GM18858 (cell line): Measurements from ENCODE around the gene ERGIC1.

ENCODE experiments used
- ATAC-seq: cut with Tn5 transposase; IDR thresholded peaks from one replicate; pipeline ENCODE4 v1.9.1; 2021; ENCODE audit not compliant: unreplicated experiment

The ERGIC1 gene

GRCh38 chr5:172918421-172919371 lies 84.6 kb downstream of the ERGIC1 start:
- no peak for ATAC-seq

DNA sequence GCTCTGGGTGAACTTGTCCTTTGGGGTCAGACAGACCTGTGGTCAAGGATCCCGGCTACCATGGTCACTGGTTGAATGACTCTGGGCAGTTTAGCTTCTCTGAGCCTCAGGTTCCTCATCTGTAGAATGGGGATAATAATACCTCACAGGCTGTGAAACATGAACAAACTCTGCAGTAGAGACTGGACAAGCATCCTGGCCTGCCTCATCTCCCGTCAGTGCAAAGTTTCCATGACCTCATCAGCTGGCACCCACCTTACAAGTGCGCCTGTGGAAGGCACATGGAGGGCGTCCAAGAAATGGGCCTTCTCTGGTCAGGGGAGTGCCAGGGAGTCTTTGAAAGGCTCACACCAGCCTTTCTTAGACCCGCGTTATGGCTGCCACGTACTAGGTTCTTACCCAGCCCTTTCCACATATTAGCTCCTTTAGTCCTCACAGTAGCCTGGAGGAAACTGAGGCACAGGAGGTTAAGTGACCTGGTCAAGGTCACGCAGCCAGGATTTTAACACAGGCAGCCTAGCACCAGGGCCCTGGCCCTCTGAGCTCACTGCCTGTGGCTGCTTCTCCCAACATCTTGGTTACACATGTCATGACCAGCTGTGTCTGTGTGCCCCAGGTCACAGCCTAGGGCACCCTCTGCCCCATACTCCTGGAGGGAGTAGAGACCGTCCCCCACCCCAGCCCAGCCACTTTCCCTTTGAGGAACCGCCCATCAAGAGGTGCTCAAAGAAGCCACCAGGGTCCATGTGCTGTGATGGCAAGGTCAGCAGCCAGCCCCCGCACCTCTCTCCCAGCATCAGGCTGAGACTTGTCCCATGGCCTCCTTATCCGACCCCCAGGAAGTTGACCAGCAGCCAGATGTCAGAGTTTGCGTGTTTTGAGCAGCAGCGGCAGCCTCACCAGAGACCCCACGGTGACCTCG lies 85.7 kb downstream of the ERGIC1 start:
- ATAC-seq = no peak

DNA sequence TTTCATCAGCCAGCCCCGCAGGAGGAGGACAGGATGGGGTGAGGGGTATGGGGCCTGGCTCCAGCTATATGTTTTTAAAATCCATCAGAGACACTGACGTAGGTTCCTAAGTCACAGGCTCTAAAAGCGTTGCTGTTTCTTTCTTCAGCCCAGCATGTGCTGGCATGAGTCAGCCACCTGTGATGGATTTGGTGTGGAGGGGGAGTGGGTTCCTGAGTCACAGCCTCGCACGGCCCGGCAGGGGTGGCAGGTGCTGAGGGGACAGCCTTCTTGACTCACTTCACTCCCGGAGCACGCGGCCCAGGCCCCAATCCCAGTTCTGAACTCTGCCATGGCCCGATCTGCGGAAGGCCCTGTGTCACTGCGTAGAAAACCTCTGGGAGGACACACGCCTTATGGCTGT lies 86.4 kb downstream of the ERGIC1 start:
- no peak for ATAC-seq

GRCh38 chr5:172920995-172921394 lies 86.9 kb downstream of the ERGIC1 start:
- no peak for ATAC-seq

- ATAC-seq = no peak
Measured at GRCh38 chr5:172921906-172922305, 87.9 kb downstream of the ERGIC1 start.

- ATAC-seq = no peak
Measured at GRCh38 chr5:172923539-172923938, 89.5 kb downstream of the ERGIC1 start.

GRCh38 chr5:172925336-172925948 lies 91.4 kb downstream of the ERGIC1 start:
- no peak for ATAC-seq

- ATAC-seq = no peak
Measured at GRCh38 chr5:172926008-172926523, 92.0 kb downstream of the ERGIC1 start.

- ATAC-seq = no peak
Measured at GRCh38 chr5:172926796-172927195, 92.7 kb downstream of the ERGIC1 start.

GRCh38 chr5:172929371-172929838 lies 95.4 kb downstream of the ERGIC1 start:
- ATAC-seq = no peak

GRCh38 chr5:172931001-172931536 lies 97.0 kb downstream of the ERGIC1 start:
- no peak for ATAC-seq

DNA sequence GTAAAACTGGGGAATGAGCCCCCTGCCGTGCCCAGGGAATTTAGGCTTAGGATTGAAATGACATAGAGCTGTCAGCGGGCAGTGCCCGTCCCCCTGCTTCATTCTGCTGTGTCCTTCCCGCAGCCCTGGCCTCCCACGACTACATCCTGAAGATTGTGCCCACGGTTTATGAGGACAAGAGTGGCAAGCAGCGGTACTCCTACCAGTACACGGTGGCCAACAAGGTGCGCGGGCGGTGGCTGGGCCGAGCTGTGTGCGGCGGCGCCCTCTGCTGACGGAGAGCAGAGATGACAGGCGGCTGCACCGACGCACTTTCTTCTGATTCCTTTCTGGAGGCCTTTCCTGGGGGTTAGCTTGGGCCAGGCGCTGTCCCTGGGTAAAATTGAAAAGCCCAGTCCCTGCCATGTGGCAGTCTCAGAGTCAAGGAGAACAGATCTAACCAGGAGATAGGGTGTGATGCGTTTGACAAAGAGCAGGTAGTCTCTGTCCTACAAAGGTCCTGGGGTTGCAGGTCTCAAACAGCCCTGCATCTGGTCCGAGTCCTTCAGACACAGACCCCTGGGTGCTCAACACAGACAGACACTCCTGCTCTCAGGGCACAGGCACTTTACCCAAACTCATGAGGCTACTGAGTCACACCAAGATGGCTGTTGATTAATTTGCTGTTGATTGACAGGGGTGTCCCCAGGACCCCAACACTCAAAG lies 98.4 kb downstream of the ERGIC1 start:
- ATAC-seq = no peak

DNA sequence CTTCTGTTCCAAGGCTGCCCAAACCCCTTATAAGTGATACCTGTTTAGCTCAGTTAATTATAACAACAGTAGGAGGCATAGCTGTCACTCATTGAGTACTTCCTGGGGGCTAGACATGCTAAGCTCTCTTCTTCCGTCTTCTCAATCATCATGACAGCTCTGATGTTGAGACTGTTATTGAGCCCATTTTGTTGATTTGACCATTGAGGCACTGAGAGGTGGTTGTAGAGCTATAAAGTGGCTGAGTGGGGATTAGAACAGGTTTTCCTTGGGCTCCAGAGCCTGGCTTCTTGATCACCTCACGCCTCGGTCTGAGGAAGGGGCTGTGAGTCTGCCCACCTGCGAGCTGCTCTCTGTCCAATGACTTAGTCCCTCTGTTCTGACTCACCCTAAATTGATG lies 99.2 kb downstream of the ERGIC1 start:
- no peak for ATAC-seq

DNA sequence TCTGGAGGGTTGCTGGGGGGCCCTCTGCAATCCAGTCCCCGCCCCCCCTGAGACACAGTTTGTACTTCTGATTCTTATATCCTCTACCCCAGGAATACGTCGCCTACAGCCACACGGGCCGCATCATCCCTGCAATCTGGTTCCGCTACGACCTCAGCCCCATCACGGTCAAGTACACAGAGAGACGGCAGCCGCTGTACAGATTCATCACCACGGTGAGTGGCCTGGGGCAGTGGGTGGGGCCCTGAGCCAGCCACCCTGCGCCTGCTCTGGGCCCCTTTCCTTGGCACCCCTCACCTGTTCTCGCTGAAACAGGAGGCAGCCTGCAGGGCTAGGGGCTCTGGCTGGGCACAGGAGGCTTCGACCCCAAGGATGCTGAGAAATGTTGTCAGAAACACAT lies 101.0 kb downstream of the ERGIC1 start:
- no peak for ATAC-seq

- ATAC-seq = no peak
Measured at GRCh38 chr5:172936401-172936800, 102.3 kb downstream of the ERGIC1 start.

GRCh38 chr5:172939071-172939470 lies 105.0 kb downstream of the ERGIC1 start:
- ATAC-seq = no peak

DNA sequence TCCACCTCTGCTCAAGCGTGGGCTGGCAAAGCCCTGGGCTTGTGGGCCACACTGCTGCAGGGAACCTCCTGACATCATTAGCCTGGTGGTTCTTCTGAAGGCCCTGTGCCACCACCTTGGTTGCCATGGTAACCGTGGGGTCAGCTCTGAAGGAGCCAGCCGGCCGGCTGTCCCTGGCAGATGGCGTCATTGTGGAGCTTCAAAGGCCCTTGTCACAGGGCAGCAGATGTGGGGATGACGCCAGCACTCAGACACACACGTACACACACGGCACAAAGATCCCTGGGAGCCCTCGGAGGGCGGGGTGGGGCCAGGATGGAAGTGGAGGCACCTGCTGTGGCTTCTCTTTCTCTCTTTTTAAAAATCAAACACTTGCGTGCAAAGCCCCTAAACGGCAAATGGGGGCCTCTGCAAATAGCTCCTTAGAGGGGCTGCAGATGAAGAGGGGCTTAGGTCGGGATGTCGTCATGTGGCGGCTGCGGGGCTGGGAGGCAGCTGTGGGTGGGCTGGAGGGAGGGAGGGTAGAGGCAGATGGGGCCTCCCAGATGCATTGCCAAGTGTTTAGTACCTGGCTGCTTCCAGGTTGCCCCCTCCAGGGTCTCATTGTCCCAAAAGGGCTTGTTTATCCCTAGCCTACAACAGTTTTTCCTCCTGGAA lies 105.7 kb downstream of the ERGIC1 start:
- ATAC-seq = no peak

DNA sequence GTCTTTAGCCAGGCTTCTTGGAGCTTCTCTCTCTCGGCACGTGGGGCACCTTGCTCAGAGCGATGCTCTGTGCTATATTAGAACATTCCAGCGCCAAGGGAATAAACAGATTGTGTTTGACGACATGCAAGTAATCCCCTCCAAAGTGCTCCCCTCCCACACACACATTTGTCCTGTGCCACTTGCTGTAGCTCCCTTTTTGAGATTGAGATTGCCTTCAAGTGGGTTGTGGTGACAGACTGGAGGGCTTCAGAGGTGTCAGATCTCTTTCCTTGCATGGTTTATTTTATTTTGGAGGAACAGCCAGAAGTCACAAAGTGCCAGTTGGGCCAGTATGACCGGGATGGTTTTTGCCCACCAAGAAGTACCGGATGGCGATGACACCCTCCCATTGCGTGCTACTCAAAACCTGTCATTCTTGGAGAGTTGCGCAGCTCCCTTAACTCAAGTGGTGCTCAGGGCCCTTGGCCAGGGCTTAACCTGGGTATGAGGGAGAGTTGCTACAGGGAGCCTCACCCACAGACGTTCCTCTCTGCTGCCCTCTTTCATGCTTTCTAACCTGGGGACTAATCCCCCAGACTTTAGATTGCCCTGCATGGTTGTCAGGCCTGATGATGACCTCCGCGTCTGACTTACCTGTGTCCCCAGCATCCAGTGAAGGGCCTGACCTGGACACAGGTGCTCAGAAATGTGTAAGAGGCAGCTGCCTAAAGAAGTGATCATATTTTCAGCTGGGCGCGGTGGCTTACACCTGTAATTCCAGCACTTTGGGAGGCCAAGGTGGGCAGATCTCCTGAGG lies 106.4 kb downstream of the ERGIC1 start:
- ATAC-seq = no peak

DNA sequence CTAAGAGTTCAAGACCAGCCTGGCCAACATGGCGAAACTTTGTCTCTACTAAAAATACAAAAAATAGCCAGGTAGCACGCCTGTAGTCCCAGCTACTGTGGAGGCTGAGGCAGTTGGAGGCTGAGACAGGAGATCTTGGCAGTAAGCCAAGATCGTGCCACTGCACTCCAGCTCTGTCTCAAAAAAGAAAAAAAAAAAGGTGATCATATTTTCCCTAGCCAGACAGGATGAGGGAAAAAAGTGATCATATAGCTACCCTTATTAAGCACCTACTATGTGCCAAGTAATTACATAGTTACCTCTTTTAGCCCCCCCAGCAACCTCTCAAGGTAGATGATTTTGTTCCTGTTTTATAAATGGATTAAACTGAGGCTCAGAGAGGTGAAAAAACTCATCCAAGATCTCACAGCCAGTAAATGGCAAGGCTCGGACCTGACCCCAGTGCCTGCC lies 107.0 kb downstream of the ERGIC1 start:
- ATAC-seq = no peak
